HCT116 (cell line): ENCODE measurements around the gene SLC6A13.

Source experiments
- CEBPB ChIP-seq: IDR thresholded peaks from 2 replicates; pipeline ENCODE4 v1.6.1; 2012; ENCODE audit warnings: low read depth
- EGR1 ChIP-seq: IDR thresholded peaks from 2 replicates; pipeline ENCODE4 v1.6.1; 2012; ENCODE audit warnings: low read depth
- EZH2 ChIP-seq: fragments of 200-600 bp; sonication (generic); IDR thresholded peaks from 2 replicates; pipeline ENCODE4 v1.6.1; 2017; ENCODE audit warnings: antibody characterized with exemption, mixed run types
- EZH2phosphoT487 ChIP-seq: fragments of 200-600 bp; IDR thresholded peaks from 2 replicates; pipeline ENCODE4 v1.6.1; 2018; ENCODE audit warnings: antibody characterized with exemption, borderline replicate concordance
- SRF ChIP-seq: IDR thresholded peaks from 2 replicates; pipeline ENCODE4 v1.6.1; 2012; ENCODE audit warnings: low read depth
- YY1 ChIP-seq: IDR thresholded peaks from 2 replicates; pipeline ENCODE4 v1.6.1; 2011; ENCODE audit warnings: low read length, low read depth, moderate library complexity, mild to moderate bottlenecking; ENCODE audit not compliant: insufficient replicate concordance; ENCODE audit errors: extremely low read depth
- TF ChIP-seq, protein P1 (sequence below), 3 experiments: fragments of 200-600 bp in 1 of 3; sonication (generic) in 1 of 3; IDR thresholded peaks in 2 of 3; conservative IDR thresholded peaks in 1 of 3; 2 replicates each; pipeline ENCODE4 v1.5.1; 2012 to 2017; ENCODE audit warnings: low read depth in 2 of 3, low read length in 2 of 3, antibody characterized with exemption in 1 of 3, borderline replicate concordance in 1 of 3, control low read depth in 1 of 3, mild to moderate bottlenecking in 1 of 3, mixed read lengths in 1 of 3, mixed run types in 1 of 3, moderate library complexity in 1 of 3; ENCODE audit not compliant: insufficient read depth in 1 of 3
- TF ChIP-seq, protein P2 (sequence below): IDR thresholded peaks from 2 replicates; pipeline ENCODE4 v1.6.1; 2012; ENCODE audit warnings: low read depth

DNA sequence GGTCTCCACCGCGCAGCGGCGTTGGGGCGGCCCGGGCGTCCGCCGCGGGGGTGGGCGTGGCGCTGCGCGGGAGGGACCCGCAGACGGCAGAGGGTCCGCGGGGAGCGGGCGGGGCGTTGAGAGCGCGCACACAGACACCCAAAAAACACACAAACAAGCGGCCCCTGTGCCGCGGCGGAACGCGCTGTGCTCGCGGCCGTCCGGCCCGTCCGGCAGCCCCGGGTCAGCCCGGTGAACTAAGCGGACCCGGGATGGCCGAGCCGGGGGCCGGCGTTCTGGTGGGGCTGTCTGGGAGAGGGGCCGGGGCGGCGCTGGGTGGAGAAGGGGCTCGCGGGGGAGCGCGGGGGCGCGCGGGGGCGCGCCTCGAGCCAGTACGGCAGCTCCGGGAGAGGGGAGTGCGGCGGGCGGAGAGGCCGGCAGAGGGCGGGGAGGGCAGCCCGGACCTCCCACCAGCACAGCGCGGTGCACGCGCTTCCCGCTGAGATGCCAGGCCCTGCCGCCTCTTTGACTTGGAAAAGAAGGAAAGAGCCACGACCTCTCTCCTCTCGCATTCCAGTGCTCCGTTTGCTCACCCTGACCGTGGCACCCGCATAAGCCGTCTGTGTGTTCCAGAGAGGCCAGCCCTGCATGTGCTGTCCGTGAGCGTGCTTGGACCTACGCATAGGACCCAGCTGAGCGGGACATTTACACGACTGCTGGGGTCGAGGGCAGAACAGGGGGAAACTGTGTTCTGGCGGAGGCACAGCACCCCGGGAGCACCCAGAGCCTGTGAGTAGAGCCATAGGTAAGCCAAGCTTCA is 59.0 kb downstream of the SLC6A13 start:
- TF ChIP-seq, protein P1, sequence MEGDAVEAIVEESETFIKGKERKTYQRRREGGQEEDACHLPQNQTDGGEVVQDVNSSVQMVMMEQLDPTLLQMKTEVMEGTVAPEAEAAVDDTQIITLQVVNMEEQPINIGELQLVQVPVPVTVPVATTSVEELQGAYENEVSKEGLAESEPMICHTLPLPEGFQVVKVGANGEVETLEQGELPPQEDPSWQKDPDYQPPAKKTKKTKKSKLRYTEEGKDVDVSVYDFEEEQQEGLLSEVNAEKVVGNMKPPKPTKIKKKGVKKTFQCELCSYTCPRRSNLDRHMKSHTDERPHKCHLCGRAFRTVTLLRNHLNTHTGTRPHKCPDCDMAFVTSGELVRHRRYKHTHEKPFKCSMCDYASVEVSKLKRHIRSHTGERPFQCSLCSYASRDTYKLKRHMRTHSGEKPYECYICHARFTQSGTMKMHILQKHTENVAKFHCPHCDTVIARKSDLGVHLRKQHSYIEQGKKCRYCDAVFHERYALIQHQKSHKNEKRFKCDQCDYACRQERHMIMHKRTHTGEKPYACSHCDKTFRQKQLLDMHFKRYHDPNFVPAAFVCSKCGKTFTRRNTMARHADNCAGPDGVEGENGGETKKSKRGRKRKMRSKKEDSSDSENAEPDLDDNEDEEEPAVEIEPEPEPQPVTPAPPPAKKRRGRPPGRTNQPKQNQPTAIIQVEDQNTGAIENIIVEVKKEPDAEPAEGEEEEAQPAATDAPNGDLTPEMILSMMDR (IDR thresholded peaks at IDR 0.05 in 2 of 3, conservative IDR thresholded peaks at IDR 0.05 in 1 of 3; ENCODE audit: borderline replicate concordance in 1 of 3, insufficient read depth in 1 of 3, low read depth in 2 of 3, low read length in 2 of 3) = no peak
- no peak for TF ChIP-seq EZH2phosphoT487
- no peak for TF ChIP-seq EGR1
- no peak for TF ChIP-seq YY1
- no peak for TF ChIP-seq CEBPB
- no peak for TF ChIP-seq SRF
- TF ChIP-seq, protein P2, sequence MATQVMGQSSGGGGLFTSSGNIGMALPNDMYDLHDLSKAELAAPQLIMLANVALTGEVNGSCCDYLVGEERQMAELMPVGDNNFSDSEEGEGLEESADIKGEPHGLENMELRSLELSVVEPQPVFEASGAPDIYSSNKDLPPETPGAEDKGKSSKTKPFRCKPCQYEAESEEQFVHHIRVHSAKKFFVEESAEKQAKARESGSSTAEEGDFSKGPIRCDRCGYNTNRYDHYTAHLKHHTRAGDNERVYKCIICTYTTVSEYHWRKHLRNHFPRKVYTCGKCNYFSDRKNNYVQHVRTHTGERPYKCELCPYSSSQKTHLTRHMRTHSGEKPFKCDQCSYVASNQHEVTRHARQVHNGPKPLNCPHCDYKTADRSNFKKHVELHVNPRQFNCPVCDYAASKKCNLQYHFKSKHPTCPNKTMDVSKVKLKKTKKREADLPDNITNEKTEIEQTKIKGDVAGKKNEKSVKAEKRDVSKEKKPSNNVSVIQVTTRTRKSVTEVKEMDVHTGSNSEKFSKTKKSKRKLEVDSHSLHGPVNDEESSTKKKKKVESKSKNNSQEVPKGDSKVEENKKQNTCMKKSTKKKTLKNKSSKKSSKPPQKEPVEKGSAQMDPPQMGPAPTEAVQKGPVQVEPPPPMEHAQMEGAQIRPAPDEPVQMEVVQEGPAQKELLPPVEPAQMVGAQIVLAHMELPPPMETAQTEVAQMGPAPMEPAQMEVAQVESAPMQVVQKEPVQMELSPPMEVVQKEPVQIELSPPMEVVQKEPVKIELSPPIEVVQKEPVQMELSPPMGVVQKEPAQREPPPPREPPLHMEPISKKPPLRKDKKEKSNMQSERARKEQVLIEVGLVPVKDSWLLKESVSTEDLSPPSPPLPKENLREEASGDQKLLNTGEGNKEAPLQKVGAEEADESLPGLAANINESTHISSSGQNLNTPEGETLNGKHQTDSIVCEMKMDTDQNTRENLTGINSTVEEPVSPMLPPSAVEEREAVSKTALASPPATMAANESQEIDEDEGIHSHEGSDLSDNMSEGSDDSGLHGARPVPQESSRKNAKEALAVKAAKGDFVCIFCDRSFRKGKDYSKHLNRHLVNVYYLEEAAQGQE = no peak
- no peak for TF ChIP-seq EZH2
